GM21529 (cell line): ENCODE results near the gene AIRE.
"Not testable (repeated sequence)": the region's sequence is repeated elsewhere in the genome, so short reads cannot be mapped to it uniquely, and the experiment has no call there.

Experiments used
- ATAC-seq: cut with Tn5 transposase; IDR thresholded peaks from one replicate; pipeline ENCODE4 v1.9.1; 2021; ENCODE audit not compliant: unreplicated experiment

Gene AIRE

GRCh38 chr21:44291078-44291935 lies 5.6 kb downstream of the AIRE start:
- ATAC-seq: no peak

DNA sequence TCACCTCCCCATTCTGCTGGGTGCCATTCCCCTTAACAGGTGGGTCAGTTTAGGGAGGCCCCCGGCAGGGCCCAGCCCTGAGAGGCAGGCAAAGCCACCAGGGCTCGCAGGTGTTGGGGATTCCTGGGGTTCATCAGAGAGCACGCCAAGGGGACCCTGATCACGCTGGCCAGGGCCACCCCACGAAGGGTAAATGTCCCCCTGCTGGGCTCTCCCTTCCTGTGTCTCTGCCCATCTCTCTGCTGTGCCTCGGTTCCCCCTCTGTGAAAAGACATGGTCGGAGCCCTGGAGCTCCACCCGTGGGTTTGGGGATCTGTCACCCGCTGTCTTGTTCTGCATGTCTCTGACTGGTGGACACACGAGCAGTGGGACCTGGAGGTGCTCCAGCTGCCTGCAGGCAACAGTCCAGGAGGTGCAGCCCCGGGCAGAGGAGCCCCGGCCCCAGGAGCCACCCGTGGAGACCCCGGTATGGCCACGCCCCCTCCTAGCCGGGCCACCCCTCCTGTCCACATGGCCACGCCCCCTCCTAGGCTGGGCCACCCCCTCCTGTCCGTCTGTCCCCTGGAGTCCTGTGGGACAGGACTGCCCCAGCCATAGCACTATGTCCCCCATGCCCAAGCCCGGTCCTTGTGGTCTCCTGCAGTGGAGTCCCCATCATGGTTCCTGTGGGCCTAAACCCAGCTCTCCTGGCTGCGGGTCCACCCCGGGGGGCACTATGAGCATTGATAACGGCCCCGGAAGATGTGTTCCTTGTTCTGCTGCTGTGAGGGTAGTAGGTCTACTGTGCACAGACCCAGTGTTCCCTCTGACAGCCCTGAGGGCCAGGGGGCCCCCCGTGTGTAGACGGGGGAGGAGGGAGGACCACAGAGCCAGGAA lies 6.5 kb downstream of the AIRE start:
- ATAC-seq: no peak

- no peak for ATAC-seq
These were observed 7.1 kb downstream of the AIRE start for GRCh38 chr21:44292812-44293195.

DNA sequence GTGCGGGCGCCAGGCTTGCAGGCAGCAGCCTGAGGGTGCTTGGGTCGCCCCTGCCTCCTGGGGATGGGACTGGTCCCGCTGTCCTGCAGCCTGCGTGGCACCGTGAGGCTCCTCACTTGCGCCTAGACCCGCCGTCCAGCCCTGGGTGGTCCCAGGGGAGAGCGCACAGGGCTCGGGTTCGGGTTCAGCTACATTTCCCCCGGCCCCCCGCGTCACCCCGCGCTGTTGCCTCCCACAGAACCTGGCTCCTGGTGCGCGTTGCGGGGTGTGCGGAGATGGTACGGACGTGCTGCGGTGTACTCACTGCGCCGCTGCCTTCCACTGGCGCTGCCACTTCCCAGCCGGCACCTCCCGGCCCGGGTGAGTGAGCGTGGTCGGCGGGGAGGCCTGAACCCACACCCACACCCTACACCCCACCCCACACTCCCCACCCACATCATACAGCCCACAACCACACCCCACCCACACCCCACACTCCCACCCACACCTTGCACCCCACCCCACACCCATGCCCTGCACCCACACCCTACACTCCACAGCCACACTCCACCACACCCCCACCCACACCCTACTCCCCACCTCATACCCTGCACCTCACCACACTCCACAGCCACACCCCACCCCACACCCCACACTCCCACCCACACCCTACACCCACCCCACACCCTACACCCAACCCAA lies 8.0 kb downstream of the AIRE start:
- ATAC-seq: no peak

DNA sequence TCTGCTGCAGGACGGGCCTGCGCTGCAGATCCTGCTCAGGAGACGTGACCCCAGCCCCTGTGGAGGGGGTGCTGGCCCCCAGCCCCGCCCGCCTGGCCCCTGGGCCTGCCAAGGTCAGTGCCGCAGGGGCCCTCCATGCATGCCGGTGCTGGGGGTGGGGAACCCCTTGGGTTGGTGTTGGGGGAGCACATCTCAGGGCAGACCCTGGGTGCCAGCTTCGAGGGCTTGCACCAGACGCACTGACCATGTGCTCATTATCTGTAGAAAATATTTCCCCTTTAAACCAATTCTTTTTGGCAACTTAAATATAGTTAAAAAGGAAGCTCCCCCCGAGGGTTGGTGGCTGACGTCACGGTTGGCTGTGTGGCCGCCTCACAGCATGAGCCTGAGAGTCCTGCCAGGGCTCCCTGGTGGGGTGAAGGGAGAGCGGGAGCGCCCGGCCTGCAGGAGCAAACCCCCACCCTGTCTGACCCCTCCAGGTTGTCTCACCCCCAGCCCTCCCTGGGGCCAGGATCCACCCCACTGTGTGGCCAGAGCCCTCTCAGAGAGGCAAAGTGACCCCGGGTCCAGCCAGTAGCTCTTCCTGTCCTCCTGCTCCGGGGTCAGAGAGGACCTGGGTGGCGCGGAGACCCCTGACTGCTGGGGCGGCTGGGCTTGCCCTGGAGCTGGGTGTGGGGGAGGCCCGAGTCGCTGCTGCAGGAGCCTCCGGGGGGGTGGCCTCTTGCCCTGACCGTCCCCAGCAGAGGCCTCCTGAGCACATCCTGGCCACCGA lies 8.9 kb downstream of the AIRE start:
- ATAC-seq: no peak

GRCh38 chr21:44295163-44295573 lies 9.5 kb downstream of the AIRE start:
- no peak for ATAC-seq

GRCh38 chr21:44295646-44296045 lies 10.0 kb downstream of the AIRE start:
- no peak for ATAC-seq

GRCh38 chr21:44296103-44296519 lies 10.4 kb downstream of the AIRE start:
- no peak for ATAC-seq

DNA sequence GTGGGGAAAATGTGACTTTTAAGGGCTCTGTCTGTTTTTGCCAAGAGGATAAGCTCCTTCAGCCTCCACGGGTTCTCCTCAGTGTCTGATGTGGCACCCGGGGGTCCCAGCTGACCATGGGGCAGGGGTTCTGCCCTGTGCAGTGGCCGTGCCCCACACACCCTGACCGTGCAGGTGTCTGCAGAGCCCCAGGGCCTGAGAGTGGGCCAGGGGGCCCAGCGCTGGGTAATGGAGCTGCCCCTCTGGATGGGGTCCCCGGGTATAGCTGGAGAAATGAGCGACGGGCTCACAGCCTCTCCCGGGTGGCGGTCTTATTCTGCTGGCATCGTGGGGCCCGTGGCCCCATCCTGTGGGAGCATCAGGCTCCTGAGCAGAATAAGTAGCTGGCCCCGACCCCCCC lies 11.2 kb downstream of the AIRE start:
- no peak for ATAC-seq

DNA sequence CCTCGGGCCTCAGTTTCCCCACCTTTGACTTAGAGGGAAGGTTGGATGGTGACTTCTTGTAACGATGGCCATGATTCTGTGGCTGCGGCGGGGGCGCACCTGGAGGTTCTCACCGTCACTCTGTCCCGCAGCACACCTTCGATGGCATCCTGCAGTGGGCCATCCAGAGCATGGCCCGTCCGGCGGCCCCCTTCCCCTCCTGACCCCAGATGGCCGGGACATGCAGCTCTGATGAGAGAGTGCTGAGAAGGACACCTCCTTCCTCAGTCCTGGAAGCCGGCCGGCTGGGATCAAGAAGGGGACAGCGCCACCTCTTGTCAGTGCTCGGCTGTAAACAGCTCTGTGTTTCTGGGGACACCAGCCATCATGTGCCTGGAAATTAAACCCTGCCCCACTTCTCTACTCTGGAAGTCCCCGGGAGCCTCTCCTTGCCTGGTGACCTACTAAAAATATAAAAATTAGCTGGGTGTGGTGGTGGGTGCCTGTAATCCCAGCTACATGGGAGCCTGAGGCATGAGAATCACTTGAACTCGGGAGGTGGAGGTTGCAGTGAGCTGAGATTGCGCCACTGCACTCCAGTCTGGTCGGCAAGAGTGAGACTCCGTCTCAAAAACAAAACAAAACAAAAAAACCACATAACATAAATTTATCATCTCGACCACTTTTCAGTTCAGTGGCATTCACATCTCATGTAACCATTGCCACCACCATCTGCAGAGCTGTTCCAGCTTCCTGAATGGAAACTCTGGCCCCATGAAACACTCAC lies 12.0 kb downstream of the AIRE start:
- no peak for ATAC-seq

GRCh38 chr21:44298301-44298700 lies 12.6 kb downstream of the AIRE start:
- no peak for ATAC-seq

DNA sequence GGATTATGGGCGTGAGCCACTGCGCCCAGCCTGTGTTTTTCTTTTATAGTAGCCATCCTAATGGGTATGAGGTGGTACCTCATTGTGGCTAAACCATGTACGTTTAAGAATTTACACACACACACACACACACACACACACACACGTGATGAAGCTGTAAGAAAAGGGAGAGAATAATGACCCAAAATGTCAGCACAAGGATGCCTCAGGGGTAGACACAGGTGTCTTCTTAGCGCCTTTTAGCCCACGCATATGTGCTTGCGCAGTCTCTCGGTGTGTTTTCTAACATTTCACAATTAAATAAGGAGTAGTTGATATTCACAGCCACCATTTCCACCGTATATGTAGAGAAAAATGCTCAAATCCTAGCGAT lies 13.4 kb downstream of the AIRE start:
- ATAC-seq: no peak

- peak; percentile 54 for ATAC-seq
These were observed 14.0 kb downstream of the AIRE start, which contains the start of gene PFKL for GRCh38 chr21:44299458-44300261. TSS of gene PFKL (plus strand) at chr21:44300053. CDS start at chr21:44300106, 53 bp downstream.

- peak; percentile 28 for ATAC-seq
These were observed 14.7 kb downstream of the AIRE start for GRCh38 chr21:44300262-44300959.

DNA sequence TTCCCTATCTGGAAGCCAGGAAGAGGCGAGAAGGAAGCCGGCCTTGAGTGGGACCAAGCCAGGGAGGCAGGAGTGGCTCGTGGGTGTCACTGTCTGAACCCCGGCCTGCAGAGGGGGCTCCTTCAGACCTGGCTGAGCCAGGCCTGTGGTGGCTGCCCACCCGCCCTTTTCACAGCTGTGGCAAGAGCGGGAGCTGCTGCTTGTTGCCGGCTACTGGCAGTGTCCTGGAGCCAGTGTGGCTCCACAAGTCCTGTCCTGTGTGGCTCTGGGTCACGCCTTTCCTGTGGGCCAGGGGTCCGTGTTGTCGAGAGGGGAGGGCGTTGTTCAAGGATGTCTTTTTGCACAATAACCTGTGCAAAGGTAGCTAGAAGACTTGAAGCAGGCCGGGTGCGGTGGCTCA lies 15.5 kb downstream of the AIRE start:
- no peak for ATAC-seq

- no peak for ATAC-seq
These were observed 16.3 kb downstream of the AIRE start for GRCh38 chr21:44301961-44302406.

- not testable (repeated sequence) for ATAC-seq
These were observed 17.1 kb downstream of the AIRE start for GRCh38 chr21:44302573-44303401.
